D341Med (cell line): ENCODE data around the gene TRIM10.
"Not testable (repeated sequence)": the region's sequence is repeated elsewhere in the genome, so short reads cannot be mapped to it uniquely, and the experiment has no call there.

Source experiments
- DNase-seq: peaks from one replicate; pipeline ENCODE4 v3.0.0; 2012; ENCODE audit warnings: low spot score

Gene TRIM10

GRCh38 chr6:30154061-30154460 is 7.0 kb downstream of the TRIM10 start:
- DNase-seq = no peak

DNA sequence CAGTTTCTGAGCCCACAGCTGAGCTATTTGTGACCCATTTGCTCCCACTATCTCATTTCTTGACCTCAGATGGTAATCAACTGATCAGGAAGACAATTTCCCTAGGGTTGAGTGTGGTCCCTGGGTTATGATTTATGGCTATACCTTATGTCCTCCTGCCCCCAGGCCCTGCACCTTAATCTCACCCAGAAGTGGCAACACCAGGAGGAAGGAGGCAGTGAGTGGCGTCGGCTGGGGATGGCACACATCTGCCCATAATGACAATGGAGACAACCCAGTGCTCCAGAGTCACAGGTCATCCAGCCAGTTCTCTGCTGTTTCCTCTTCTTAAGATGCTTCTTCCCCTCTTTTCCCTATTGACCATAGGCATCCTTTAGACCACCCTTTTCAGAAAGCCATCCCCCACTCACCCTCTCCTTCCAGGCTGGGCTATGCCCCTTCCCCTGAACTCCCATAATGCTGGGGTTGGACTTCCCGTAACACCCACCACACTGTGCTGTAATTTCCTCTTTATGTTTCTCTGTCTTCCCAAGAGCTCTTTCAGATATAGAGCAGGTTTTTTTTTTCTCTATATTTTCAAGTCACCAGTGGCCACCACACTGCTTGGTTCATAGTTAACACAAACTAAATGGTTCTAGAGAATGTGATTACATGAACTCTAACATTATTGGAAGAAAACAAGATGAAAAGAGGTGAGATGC is 8.0 kb downstream of the TRIM10 start:
- no peak for DNase-seq

DNA sequence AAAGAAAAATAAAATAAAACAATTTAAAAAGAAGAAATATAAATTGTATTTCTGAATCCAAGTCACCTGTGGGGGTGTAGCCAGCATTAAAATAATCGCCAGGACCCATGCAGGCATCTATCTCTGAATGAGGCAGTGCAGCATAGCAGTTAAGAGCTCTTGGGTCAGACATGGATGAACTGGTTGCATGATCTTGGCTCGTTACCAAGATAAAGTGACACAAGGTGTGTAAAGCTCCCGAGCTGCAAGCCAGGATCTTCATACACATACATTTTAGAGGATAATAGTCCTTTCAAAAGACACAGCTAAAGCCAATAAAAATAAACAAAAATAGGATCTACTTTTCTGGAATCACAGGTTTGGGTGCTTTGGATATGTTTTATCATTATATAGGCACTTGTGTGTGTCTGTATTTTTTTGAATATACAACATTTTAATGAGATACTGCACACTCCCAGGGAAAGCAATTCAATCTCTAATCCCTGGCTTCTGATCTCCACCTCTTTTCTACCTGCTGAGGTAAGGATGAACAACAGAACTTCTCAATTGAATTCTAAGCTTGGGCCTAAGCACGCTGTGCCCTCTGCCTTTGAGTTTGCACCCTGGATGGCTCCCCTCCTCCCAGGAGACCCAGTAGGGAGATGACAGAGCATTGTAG is 8.9 kb downstream of the TRIM10 start:
- DNase-seq = no peak

- DNase-seq = no peak
Observed at GRCh38 chr6:30151580-30151979, 9.4 kb downstream of the TRIM10 start.

DNA sequence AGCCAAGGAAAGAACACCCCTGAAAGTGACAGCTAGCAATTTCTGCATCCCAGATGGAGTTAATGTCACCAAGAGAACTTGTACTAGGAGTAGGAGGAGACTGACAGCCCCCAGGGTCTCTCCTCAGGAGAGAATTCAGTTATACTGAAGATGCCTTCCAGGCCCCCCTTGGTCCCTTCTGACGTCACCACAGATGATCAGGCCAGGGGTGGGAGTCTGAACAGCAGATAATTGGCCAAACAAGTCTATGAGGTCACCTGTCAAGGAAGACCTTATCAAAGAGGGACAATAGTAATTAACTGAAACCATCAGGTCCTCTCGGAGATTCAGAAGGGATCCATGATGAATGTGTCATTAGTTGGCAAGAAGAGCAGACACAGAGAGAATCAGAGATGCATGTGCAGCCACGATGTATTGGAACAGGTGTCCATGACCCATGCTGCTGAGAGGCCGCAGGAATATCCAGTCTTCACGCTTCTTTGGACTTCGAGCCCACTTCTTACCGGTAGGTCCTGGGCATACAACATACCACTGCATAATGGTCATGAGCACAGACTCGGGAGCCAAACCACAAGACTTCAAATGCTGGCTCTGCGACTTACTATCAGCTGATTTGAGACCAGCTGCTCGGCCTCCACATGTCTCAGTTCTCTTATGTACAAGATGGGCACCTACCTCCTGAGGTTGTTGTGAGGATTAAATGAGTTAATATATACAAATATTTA is 10.2 kb downstream of the TRIM10 start:
- no peak for DNase-seq

- DNase-seq = no peak
Observed at GRCh38 chr6:30149858-30150550, 11.0 kb downstream of the TRIM10 start.

- DNase-seq = no peak
Observed at GRCh38 chr6:30149234-30149633, 11.8 kb downstream of the TRIM10 start.

- DNase-seq = no peak
Observed at GRCh38 chr6:30147096-30147495, 13.9 kb downstream of the TRIM10 start.

DNA sequence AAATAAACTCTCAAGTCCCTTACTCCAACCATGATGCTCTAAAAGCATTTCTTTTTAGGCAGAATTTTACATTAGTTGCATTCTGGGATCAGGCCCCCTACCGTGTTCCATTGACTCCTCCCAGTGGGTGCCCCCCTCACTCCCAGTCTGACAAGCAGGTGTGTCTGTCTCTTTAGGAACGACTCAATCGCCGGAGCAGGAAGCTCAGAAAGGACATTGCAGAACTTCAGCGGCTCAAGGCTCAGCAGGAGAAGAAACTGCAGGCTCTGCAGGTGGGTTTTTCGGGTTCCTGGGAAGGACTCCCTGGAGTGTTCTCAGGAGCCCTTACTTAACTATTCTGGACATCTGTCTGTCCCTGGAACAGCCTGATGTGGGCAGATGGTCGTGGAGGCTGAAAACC is 15.2 kb downstream of the TRIM10 start:
- DNase-seq = no peak

- DNase-seq = no peak
Observed at GRCh38 chr6:30144811-30145210, 16.2 kb downstream of the TRIM10 start.

- no peak for DNase-seq
Observed at GRCh38 chr6:30143780-30144179, 17.2 kb downstream of the TRIM10 start.

DNA sequence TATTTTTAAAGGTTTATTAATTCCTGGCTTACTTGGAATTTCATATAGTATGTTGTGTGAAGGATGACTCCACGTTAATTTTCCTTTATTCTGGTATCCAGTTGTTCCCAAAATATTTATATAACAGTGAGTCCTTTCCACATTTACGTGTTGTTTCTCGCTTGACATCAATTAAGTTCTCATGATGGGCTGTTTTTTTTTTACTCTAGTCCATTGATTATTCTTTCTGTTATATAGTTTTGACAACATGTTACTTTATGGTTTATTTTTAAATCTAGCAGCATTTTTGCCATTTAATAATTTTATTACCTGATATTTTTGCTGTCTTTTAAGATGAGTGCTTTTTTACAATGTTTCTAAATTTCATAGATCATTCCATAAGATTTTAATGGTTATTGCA is 18.3 kb downstream of the TRIM10 start:
- no peak for DNase-seq

DNA sequence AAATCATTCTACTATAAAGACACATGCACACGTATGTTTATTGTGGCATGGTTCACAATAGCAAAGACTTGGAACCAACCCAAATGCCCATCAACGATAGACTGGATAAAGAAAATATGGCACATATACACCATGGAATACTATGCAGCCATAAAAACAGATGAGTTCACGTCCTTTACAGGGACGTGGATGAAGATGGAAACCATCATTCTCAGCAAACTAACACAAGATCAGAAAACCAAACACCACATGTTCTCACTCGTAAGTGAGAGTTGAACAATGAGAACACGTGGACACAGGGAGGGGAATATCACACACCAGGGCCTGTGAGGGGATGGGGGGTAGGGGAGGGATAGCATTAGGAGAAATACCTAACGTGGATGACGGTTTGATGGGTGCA is 20.8 kb downstream of the TRIM10 start:
- DNase-seq = not testable (repeated sequence)

DNA sequence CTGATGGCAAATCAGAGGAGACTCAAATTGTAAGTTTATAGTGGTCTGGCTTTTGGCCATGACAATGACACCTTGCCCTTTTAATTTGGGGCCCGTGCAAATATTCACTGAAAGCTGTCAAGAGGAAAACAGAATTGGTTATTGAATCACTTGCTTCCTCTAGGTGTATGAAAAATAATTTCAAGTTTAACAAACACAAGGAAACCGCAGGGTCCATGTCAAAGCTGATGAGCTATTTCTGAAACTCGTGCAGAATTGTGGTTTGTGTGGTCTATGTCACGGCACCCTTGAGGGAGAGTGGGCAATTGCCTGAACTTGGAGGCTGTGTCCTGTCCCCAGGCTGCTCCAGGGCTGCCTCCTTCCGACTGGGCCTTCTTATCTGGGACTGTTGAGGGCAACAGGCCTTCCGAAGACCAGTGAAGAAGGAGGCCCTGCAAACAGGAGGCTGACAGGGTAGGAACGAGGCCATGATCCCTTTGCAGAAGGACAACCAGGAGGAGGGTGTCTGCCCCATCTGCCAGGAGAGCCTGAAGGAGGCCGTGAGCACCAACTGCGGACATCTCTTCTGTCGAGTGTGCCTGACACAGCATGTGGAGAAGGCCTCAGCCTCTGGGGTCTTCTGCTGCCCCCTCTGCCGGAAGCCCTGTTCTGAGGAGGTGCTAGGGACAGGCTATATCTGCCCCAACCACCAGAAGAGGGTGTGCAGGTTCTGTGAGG is 24.3 kb downstream of the TRIM10 start:
- no peak for DNase-seq

DNA sequence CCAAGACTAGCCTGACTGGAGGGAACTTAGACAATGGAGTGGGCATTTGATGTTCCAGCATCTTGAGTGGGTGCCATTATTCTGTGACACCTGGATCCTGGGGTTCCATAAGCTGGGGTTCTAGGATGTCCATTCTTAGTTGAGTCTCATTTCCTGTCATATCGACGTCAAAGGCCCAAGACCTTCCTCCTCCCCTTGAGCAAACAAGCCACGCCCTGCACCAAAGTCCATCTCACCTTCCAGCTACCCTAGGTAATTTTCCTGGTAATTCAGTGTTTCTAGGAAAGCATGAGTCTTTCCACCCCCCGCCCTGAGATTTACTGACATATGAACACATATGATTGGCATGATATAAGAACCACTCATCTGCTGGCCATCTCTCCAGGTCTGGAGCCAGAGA is 25.3 kb downstream of the TRIM10 start, which contains the start of gene TRIM40:
TSS of gene TRIM40 (plus strand) at position 384 of the 400 bp plus-strand sequence. CDS start 897 bp downstream, outside the sequence.
- DNase-seq = no peak

- no peak for DNase-seq
Observed at GRCh38 chr6:30135147-30135546, 25.9 kb downstream of the TRIM10 start.

DNA sequence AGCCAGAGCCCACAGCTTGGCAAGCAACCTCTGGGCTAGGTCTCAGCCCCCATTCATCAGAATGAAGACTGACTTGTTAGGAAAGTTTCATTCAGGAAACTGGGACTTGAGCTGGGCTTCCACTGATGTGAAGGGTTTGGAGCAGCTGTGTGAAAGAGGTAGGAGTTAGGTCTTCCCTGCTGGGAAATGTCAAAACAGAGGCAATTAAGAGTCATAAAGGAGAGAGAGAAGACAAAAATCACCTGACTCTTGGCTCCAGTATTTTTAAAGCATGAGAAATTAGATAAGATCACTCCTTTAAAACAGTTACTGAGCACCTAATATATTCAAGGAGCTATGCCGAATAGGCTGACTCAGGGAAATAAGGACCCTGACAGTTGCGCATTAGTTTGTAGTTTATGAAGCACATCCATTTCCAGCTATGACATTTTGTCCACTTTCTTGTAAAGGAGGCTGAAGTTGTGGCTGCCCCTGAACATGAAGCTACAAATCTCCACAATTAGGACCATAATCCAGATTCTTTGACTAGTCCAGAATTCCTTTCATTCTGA is 29.0 kb downstream of the TRIM10 start:
- DNase-seq = no peak

- DNase-seq = peak; percentile 84
Observed at GRCh38 chr6:30130887-30131862, 29.8 kb downstream of the TRIM10 start.

DNA sequence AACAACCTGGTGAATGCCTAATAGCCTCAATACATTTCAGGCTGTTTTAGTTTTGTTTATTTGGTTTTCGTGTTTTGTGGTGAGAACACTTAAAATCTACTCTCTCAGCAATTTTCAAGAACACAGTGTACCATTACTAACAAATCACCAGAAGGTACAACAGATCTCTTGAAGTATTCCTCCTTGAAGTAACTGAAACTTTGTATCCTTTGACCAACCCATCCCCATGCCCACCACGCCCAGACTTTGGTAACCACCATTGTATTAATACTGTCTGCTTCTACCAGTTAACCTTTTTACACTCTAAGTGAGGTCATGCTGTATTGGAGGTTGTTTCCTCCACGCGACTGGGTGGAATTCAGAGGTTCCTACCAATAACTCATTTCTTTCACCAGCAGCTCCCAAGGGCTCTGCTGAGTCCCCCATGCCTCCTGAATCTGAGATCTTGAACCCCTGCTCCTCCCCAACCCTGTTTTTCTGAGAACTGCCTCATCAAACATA is 30.8 kb downstream of the TRIM10 start:
- no peak for DNase-seq
